Upper lobe of right lung (tissue), 1 donor: ENCODE data around the gene PLCL2. TPM values are rescaled to one million over a fixed set of nuclear protein-coding genes. Genes with fewer than 3 reads are reported as not detected.

Experiments used
- ATAC-seq: fragments of 200-7000 bp; cut with Tn5 transposase; one replicate; pipeline ENCODE4 v1.9.1; 2020; ENCODE audit warnings: mild to moderate bottlenecking, moderate library complexity
- DNase-seq: peaks from one replicate; pipeline ENCODE4 v3.0.0-alpha.2; 2020
- H3K27ac ChIP-seq: fragments of 200-600 bp; one replicate; pipeline ENCODE4 v1.8.0; 2022
- H3K27me3 ChIP-seq: fragments of 200-600 bp; one replicate; pipeline ENCODE4 v1.8.0; 2022; ENCODE audit warnings: mild to moderate bottlenecking
- H3K36me3 ChIP-seq: fragments of 200-600 bp; one replicate; pipeline ENCODE4 v1.8.0; 2022
- H3K4me1 ChIP-seq: fragments of 200-600 bp; one replicate; pipeline ENCODE4 v1.8.0; 2022
- H3K4me3 ChIP-seq: fragments of 200-600 bp; one replicate; pipeline ENCODE4 v1.8.0; 2022; ENCODE audit warnings: mild to moderate bottlenecking
- H3K9me3 ChIP-seq: fragments of 200-600 bp; one replicate; pipeline ENCODE4 v1.8.0; 2022
- CTCF ChIP-seq: fragments of 200-600 bp; IDR thresholded peaks from one replicate; pipeline ENCODE4 v1.8.0; 2022; ENCODE audit warnings: antibody characterized with exemption
- intact Hi-C: fragments of 100-400 bp; cut with DNase I; formaldehyde crosslinking; loops from one replicate; pipeline ENCODE4 v1.11.0; 2022
- total RNA-seq: library from RNA; stranded (reverse); fragmentation: NEBNext Ultra II Directional; extraction: Animal tissue kit (Norgen Biotek cat#: 25700); gene quantifications from one replicate; pipeline ENCODE4 v1.2.1, GENCODE V29; 2021
- donor health status: DM: no; HTN: yes; CAD: no; lungs with severe emphysema.

PLCL2 gene
- total RNA-seq, 1 donor from 2014 or later: 9.1 TPM

- H3K27ac ChIP-seq: no peak overlapping the region
- DNase-seq (no peak), ATAC-seq (no peak)
- no peaks in the 10 kb centered on the region for H3K9me3 ChIP-seq
- H3K4me3 ChIP-seq: no peak overlapping the region
- H3K27me3 ChIP-seq: no peaks in the 10 kb centered on the region
- peaks cover 11% of the 10 kb centered on the region for H3K4me1 ChIP-seq
- H3K36me3 ChIP-seq: no peaks in the 10 kb centered on the region
- intact Hi-C loops: no loop called here
- TF ChIP-seq CTCF: no peak
Measured at GRCh38 chr3:17035966-17036365, 151.2 kb downstream of the PLCL2 start.

DNA sequence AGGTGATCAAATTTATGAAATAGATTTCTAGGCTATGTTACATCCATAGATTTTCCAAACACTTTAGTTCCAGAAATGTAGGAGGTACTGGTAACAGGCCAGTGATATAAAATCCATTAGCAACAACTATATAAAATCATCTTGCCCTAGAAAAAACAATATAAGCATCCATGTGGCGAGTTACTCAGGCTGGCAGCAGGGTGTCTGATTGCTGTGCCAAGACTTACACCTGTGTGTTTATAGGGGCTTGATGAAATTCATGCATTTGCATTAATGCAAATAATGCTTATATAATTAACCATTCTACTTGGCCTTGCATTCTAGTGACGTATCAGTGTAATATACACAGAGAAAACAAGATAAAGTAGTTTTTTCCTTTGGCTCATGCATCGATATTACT, 153.4 kb downstream of the PLCL2 start:
- Histone ChIP-seq H3K36me3 (no peaks in the 10 kb centered on the region), H3K27ac (no peak overlapping the region), H3K9me3 (no peaks in the 10 kb centered on the region), H3K4me3 (no peak overlapping the region), H3K4me1 (peaks cover 11% of the 10 kb centered on the region), H3K27me3 (no peaks in the 10 kb centered on the region)
- DNase-seq: no peak
- no peak for ATAC-seq
- intact Hi-C loops: no loop called here
- TF ChIP-seq CTCF: no peak

GRCh38 chr3:17038900-17039553, 154.3 kb downstream of the PLCL2 start:
- no peak for DNase-seq

DNA sequence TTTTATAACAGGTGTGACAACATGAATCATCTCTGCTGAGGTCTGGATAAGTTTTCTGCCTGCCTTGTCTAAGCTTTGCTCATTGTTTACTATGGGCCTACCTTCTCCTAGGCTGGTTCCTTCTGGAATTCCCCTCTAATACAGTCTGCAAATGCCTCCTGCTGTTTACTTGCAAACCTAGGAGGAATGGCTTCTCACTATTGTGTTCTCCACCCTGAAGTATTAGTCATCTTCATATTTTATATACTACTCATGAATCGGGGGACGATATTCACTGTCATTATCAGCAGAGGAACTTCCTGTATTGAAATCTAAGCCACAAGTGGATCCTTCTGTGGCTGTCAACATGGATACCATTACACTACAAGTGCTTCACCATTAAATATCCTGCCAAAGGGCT, 154.8 kb downstream of the PLCL2 start:
- TF ChIP-seq CTCF: no peak
- Histone ChIP-seq H3K36me3 (no peaks in the 10 kb centered on the region), H3K27me3 (no peaks in the 10 kb centered on the region), H3K4me3 (no peak overlapping the region), H3K9me3 (no peaks in the 10 kb centered on the region), H3K4me1 (peaks cover 11% of the 10 kb centered on the region), H3K27ac (no peak overlapping the region)
- DNase-seq: no peak
- intact Hi-C loops: no loop called here
- ATAC-seq: peak; percentile 84

More at GRCh38 chr3:17038900-17039553, 154.3 kb downstream of the PLCL2 start:
- H3K9me3 ChIP-seq: no peaks in the 10 kb centered on the region
- ATAC-seq: peak; percentile 92
- H3K4me1 ChIP-seq: peaks cover 11% of the 10 kb centered on the region
- no peak overlapping the region for H3K4me3 ChIP-seq
- no peak overlapping the region for H3K27ac ChIP-seq
- TF ChIP-seq CTCF: no peak
- intact Hi-C loops: no loop called here
- no peaks in the 10 kb centered on the region for H3K27me3 ChIP-seq
- no peaks in the 10 kb centered on the region for H3K36me3 ChIP-seq

- intact Hi-C loops: no loop called here
- H3K27ac ChIP-seq: no peak overlapping the region
- no peak overlapping the region for H3K4me3 ChIP-seq
- DNase-seq: no peak
- no peak for TF ChIP-seq CTCF
- no peaks in the 10 kb centered on the region for H3K36me3 ChIP-seq
- H3K4me1 ChIP-seq: peaks cover 11% of the 10 kb centered on the region
- no peaks in the 10 kb centered on the region for H3K9me3 ChIP-seq
- no peaks in the 10 kb centered on the region for H3K27me3 ChIP-seq
- no peak for ATAC-seq
Measured at GRCh38 chr3:17040322-17040989, 155.7 kb downstream of the PLCL2 start.
